Endodermal cell (in vitro differentiated cells): ENCODE results near the gene RAP2A. TPM values are rescaled to one million over a fixed set of nuclear protein-coding genes. Genes with fewer than 3 reads are reported as not detected.

Source experiments
- DNase-seq: peaks from one replicate; pipeline ENCODE4 v3.0.0-alpha.2; 2017
- H3K27ac ChIP-seq: 2 replicates; pipeline ENCODE4 v1.5.1; 2013; ENCODE audit warnings: mild to moderate bottlenecking, low read depth, low read length, moderate library complexity
- H3K27me3 ChIP-seq: 2 replicates; pipeline ENCODE4 v1.6.1; 2013; ENCODE audit warnings: mild to moderate bottlenecking, low read length, moderate library complexity; ENCODE audit not compliant: insufficient read depth, control insufficient read depth, poor library complexity, severe bottlenecking
- H3K36me3 ChIP-seq: 2 replicates; pipeline ENCODE4 v1.7.0; 2013; ENCODE audit warnings: mild to moderate bottlenecking, low read length, moderate library complexity; ENCODE audit not compliant: control insufficient read depth, insufficient read depth
- H3K4me1 ChIP-seq: one replicate; pipeline ENCODE4 v1.7.0; 2013; ENCODE audit warnings: low read length; ENCODE audit not compliant: control insufficient read depth, insufficient read depth
- H3K4me3 ChIP-seq: 2 replicates; pipeline ENCODE4 v1.5.1; 2013; ENCODE audit warnings: mild to moderate bottlenecking, low read length, moderate library complexity
- H3K9ac ChIP-seq: 2 replicates; pipeline ENCODE4 v1.6.1; 2013; ENCODE audit warnings: mild to moderate bottlenecking, low read length, moderate library complexity; ENCODE audit not compliant: poor library complexity, severe bottlenecking; ENCODE audit errors: extremely low read depth
- H3K9me3 ChIP-seq: 2 replicates; pipeline ENCODE4 v1.6.1; 2013; ENCODE audit warnings: mild to moderate bottlenecking, low read length, moderate library complexity; ENCODE audit not compliant: control insufficient read depth
- H3K27ac Mint-ChIP-seq: 2 replicates; pipeline ENCODE4 v1.8.0; 2020; ENCODE audit warnings: mixed read lengths
- H3K27me3 Mint-ChIP-seq: 2 replicates; pipeline ENCODE4 v1.8.0; 2021; ENCODE audit warnings: mild to moderate bottlenecking, mixed read lengths; ENCODE audit not compliant: insufficient read depth
- H3K36me3 Mint-ChIP-seq: 2 replicates; pipeline ENCODE4 v1.8.0; 2020; ENCODE audit warnings: low read depth, mixed read lengths
- H3K4me1 Mint-ChIP-seq: 2 replicates; pipeline ENCODE4 v1.8.0; 2020; ENCODE audit warnings: mixed read lengths
- H3K4me3 Mint-ChIP-seq: 2 replicates; pipeline ENCODE4 v1.8.0; 2020; ENCODE audit warnings: mild to moderate bottlenecking, moderate library complexity, mixed read lengths
- H3K9me3 Mint-ChIP-seq: 2 replicates; pipeline ENCODE4 v1.8.0; 2020; ENCODE audit warnings: mild to moderate bottlenecking, mixed read lengths
- WGBS, 2 experiments: methylation state at CpG; one replicate each; pipeline versions ENCODE4 v1.1.5 to v1.1.7; 2013; ENCODE audit warnings: missing lambda C conversion rate in 2 of 2, mixed read lengths in 1 of 2; ENCODE audit not compliant: insufficient coverage in 1 of 2, insufficient read length in 1 of 2; 5-methylcytosine and 5-hydroxymethylcytosine counted together
- total RNA-seq, 2 donors: library from RNA; stranded (reverse); fragmentation: NEBNext Ultra II Directional in 1 of 2; extraction: Animal tissue kit (Norgen Biotek cat#: 25700) in 1 of 2; gene quantifications; 2 replicates in 1 of 2; 3 replicates in 1 of 2; pipeline ENCODE4 v1.2.1, GENCODE V29; 2021
- TF ChIP-seq, protein P1 (sequence below): fragments of 200-600 bp; sonication (generic); conservative IDR thresholded peaks from 2 replicates; pipeline ENCODE4 v1.5.0; 2021; ENCODE audit warnings: antibody characterized with exemption, mild to moderate bottlenecking

Gene RAP2A
- total RNA-seq, 2 donors from 2014 or later, result 76.7 to 83.9 TPM

DNA sequence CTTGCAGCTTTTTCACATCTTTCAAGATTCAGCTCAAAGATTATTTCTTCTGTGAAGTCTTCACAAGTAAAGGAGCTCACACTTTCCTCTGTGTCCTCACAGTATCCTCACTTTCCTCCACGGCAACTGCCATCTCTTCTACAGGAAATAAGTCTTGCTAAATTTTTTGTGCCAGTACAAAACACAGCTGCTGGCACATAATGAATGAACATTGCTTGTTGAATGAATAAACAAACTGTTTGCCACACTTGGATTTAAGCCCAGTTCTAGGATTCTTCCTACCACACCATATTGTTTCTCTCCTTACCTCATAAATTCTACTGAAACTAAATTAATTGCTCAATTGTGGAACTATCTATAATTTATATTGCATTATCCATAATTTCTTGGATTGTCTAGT is 59.5 kb downstream of the RAP2A start:
- DNase-seq, result no peak
- Histone ChIP-seq H3K36me3 (no peaks in the 10 kb centered on the region), H3K27ac (no peak overlapping the region), H3K27me3 (no peaks in the 10 kb centered on the region), H3K9me3 (peaks cover 21% of the 10 kb centered on the region), H3K9ac (no peak overlapping the region), H3K4me3 (no peak overlapping the region), H3K4me1 (peaks cover 7% of the 10 kb centered on the region)
- TF ChIP-seq, protein P1, sequence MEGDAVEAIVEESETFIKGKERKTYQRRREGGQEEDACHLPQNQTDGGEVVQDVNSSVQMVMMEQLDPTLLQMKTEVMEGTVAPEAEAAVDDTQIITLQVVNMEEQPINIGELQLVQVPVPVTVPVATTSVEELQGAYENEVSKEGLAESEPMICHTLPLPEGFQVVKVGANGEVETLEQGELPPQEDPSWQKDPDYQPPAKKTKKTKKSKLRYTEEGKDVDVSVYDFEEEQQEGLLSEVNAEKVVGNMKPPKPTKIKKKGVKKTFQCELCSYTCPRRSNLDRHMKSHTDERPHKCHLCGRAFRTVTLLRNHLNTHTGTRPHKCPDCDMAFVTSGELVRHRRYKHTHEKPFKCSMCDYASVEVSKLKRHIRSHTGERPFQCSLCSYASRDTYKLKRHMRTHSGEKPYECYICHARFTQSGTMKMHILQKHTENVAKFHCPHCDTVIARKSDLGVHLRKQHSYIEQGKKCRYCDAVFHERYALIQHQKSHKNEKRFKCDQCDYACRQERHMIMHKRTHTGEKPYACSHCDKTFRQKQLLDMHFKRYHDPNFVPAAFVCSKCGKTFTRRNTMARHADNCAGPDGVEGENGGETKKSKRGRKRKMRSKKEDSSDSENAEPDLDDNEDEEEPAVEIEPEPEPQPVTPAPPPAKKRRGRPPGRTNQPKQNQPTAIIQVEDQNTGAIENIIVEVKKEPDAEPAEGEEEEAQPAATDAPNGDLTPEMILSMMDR, result no peak
- H3K36me3 Mint-ChIP-seq, result no peaks in the 10 kb centered on the region
- no peak overlapping the region for H3K4me3 Mint-ChIP-seq
- H3K9me3 Mint-ChIP-seq, result peaks cover 17% of the 10 kb centered on the region
- WGBS, 2 experiments, result 96 to 100% methylated on average over 1 of the region's 1 CpG
- no peak overlapping the region for H3K27ac Mint-ChIP-seq
- peaks cover 7% of the 10 kb centered on the region for H3K27me3 Mint-ChIP-seq
- H3K4me1 Mint-ChIP-seq, result peaks cover 12% of the 10 kb centered on the region

DNA sequence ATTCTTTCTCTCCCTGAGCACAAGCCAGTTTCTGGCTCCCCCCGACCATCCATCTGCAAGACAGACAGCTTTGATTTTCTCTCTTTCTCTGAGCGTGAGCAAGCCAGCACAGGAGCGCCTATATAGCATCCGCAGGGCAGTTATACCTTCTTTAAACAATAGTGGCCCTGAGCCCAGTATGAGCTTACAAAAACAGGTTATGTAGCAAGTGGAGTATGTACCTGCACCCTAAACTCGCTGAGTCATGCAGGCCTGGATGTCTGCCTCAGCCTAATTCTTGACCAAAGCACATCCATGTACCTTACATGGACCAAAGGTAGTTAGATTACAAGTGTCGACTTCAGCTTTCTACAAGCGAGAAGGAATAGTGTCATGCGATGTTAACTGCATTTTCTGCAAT is 61.7 kb downstream of the RAP2A start:
- H3K4me3 Mint-ChIP-seq, result no peak overlapping the region
- Histone ChIP-seq H3K36me3 (no peaks in the 10 kb centered on the region), H3K4me1 (peaks cover 7% of the 10 kb centered on the region), H3K4me3 (no peak overlapping the region), H3K27ac (no peak overlapping the region), H3K9me3 (peaks cover 12% of the 10 kb centered on the region), H3K9ac (no peak overlapping the region), H3K27me3 (no peaks in the 10 kb centered on the region)
- H3K27me3 Mint-ChIP-seq, result peaks cover 7% of the 10 kb centered on the region
- TF ChIP-seq, protein P1, result no peak
- H3K9me3 Mint-ChIP-seq, result peaks cover 13% of the 10 kb centered on the region
- WGBS, 2 experiments, result 91 to 93% methylated on average over 4 to 8 of the region's 8 CpGs
- DNase-seq, result peak; percentile 55
- H3K4me1 Mint-ChIP-seq, result peaks cover 12% of the 10 kb centered on the region
- H3K27ac Mint-ChIP-seq, result no peak overlapping the region
- no peaks in the 10 kb centered on the region for H3K36me3 Mint-ChIP-seq

- Histone ChIP-seq H3K27me3 (no peaks in the 10 kb centered on the region), H3K9me3 (peaks cover 4% of the 10 kb centered on the region), H3K4me1 (peaks cover 7% of the 10 kb centered on the region), H3K27ac (no peak overlapping the region), H3K9ac (no peak overlapping the region), H3K4me3 (no peak overlapping the region), H3K36me3 (no peaks in the 10 kb centered on the region)
- peaks cover 7% of the 10 kb centered on the region for H3K27me3 Mint-ChIP-seq
- H3K9me3 Mint-ChIP-seq, result peaks cover 4% of the 10 kb centered on the region
- DNase-seq, result peak; percentile 69
- peaks cover 12% of the 10 kb centered on the region for H3K4me1 Mint-ChIP-seq
- 80 to 86% methylated on average over 1 to 2 of the region's 2 CpGs for WGBS, 2 experiments
- no peak overlapping the region for H3K4me3 Mint-ChIP-seq
- TF ChIP-seq, protein P1, result no peak
- no peak overlapping the region for H3K27ac Mint-ChIP-seq
- H3K36me3 Mint-ChIP-seq, result no peaks in the 10 kb centered on the region
These were observed 62.5 kb downstream of the RAP2A start for GRCh38 chr13:97496511-97496910.
